Keratinocyte (primary cell): ENCODE data around the gene GPR42. TPM values are rescaled to one million over a fixed set of nuclear protein-coding genes. Genes with fewer than 3 reads are reported as not detected.

Source experiments
- DNase-seq: peaks from one replicate; pipeline ENCODE4 v3.0.0-alpha.2; 2011; ENCODE audit warnings: low read depth, missing footprints, low spot score
- FAIRE-seq: peaks from 2 replicates; lab custom pipeline; 2011; peaks lifted over from hg19 to GRCh38; lab: Jason Lieb, UNC
- H2AFZ ChIP-seq: 2 replicates; pipeline ENCODE4 v1.6.0; 2012; ENCODE audit warnings: low read length, control low read depth, inconsistent platforms; ENCODE audit not compliant: control insufficient read depth
- H3K27ac ChIP-seq: 2 replicates; pipeline ENCODE4 v1.5.1; 2011; ENCODE audit warnings: low read length; ENCODE audit not compliant: control insufficient read depth, insufficient read depth
- H3K27me3 ChIP-seq: 3 replicates; pipeline ENCODE4 v1.6.0; 2011; ENCODE audit warnings: low read length; ENCODE audit not compliant: control insufficient read depth, insufficient read depth; ENCODE audit errors: extremely low read depth
- H3K36me3 ChIP-seq, 2 experiments: 2 replicates in 1 of 2; 3 replicates in 1 of 2; pipeline ENCODE4 v1.5.1; 2011; ENCODE audit warnings: low read length in 2 of 2, mild to moderate bottlenecking in 1 of 2; ENCODE audit not compliant: control insufficient read depth in 2 of 2, insufficient read depth in 2 of 2; ENCODE audit errors: extremely low read depth in 1 of 2
- H3K4me1 ChIP-seq: 3 replicates; pipeline ENCODE4 v1.5.1; 2011; ENCODE audit warnings: low read length; ENCODE audit not compliant: control insufficient read depth, insufficient read depth; ENCODE audit errors: extremely low read depth
- H3K4me2 ChIP-seq: 3 replicates; pipeline ENCODE4 v1.6.0; 2011; ENCODE audit warnings: low read depth, low read length; ENCODE audit not compliant: control insufficient read depth, insufficient read depth; ENCODE audit errors: extremely low read depth
- H3K4me3 ChIP-seq, 3 experiments: fragments of 200-600 bp in 1 of 3; sonication (generic) in 1 of 3; 2 replicates in 2 of 3; 3 replicates in 1 of 3; pipeline ENCODE4 v1.5.1; 2011 to 2016; ENCODE audit warnings: low read length in 3 of 3, mild to moderate bottlenecking in 3 of 3, control low read depth in 2 of 3, inconsistent platforms in 1 of 3, low read depth in 1 of 3, mixed read lengths in 1 of 3, mixed run types in 1 of 3, moderate library complexity in 1 of 3; ENCODE audit not compliant: control insufficient read depth in 2 of 3, insufficient read depth in 2 of 3; ENCODE audit errors: extremely low read depth in 1 of 3
- H3K79me2 ChIP-seq: 2 replicates; pipeline ENCODE4 v1.6.0; 2012; ENCODE audit warnings: low read length; ENCODE audit not compliant: control insufficient read depth, insufficient read depth
- H3K9ac ChIP-seq: 3 replicates; pipeline ENCODE4 v1.6.0; 2011; ENCODE audit warnings: low read length; ENCODE audit not compliant: control insufficient read depth, insufficient read depth; ENCODE audit errors: extremely low read depth
- H3K9me1 ChIP-seq: 3 replicates; pipeline ENCODE4 v1.6.0; 2011; ENCODE audit warnings: low read length; ENCODE audit not compliant: control insufficient read depth, insufficient read depth; ENCODE audit errors: extremely low read depth
- H3K9me3 ChIP-seq: 2 replicates; pipeline ENCODE4 v1.5.1; 2012; ENCODE audit warnings: low read depth, low read length; ENCODE audit not compliant: control insufficient read depth
- H4K20me1 ChIP-seq: 3 replicates; pipeline ENCODE4 v1.6.0; 2011; ENCODE audit warnings: low read length; ENCODE audit not compliant: control insufficient read depth, insufficient read depth; ENCODE audit errors: extremely low read depth
- CTCF ChIP-seq, 3 experiments: IDR thresholded peaks in 1 of 3; conservative IDR thresholded peaks in 1 of 3; optimal IDR thresholded peaks in 1 of 3; 2 replicates in 2 of 3; 3 replicates in 1 of 3; pipeline versions ENCODE3 to v1.5.1; 2011; ENCODE audit warnings: low read length in 3 of 3, mild to moderate bottlenecking in 3 of 3, moderate library complexity in 2 of 3, control low read depth in 1 of 3, inconsistent platforms in 1 of 3; ENCODE audit not compliant: insufficient read depth in 2 of 3; ENCODE audit errors: extremely low read depth in 1 of 3
- EZH2 ChIP-seq: IDR thresholded peaks from one replicate; pipeline ENCODE4 v1.6.1; 2012; ENCODE audit warnings: inconsistent platforms, mild to moderate bottlenecking, low read length, moderate library complexity
- dilution Hi-C: fragments of 300-500 bp; cut with MboI; formaldehyde crosslinking; loops from one replicate; pipeline ENCODE4 v1.7.0; 2020; ENCODE audit warnings: low sequenced_read_pairs; ENCODE audit not compliant: extremely low pct_ligation_motif_present
- polyA plus RNA-seq, 5 experiments: library from polyadenylated mRNA; depleted of rRNA in 3 of 5; stranded (reverse) in 3 of 5; stranded (forward) in 1 of 5; unstranded in 1 of 5; fragments of >200 nt; gene quantifications; 1 replicate in 1 of 5; 2 replicates in 3 of 5; 3 replicates in 1 of 5; pipeline versions ENCODE4 v1.2.1 to v1.2.3, GENCODE V29; 2011 to 2012; ENCODE audit warnings: missing spikeins in 2 of 5, low read depth in 1 of 5, low replicate concordance in 1 of 5

GPR42 gene
- polyA plus RNA-seq, 1 donor (not counting 4 experiments of a cell fraction or from before 2014, with no cell fraction given): not detected

- no peak overlapping the region for H3K9ac ChIP-seq
- no peak overlapping the region for H3K4me2 ChIP-seq
- no peaks in the 10 kb centered on the region for H3K9me1 ChIP-seq
- H3K27me3 ChIP-seq: peaks cover 15% of the 10 kb centered on the region
- FAIRE-seq (no peak), DNase-seq (no peak)
- H3K9me3 ChIP-seq: no peaks in the 10 kb centered on the region
- no peak overlapping the region for H2AFZ ChIP-seq
- no peak overlapping the region for H3K27ac ChIP-seq
- dilution Hi-C loops: loop anchor here (5.0 kb wide), 1 partner anchor 81 kb away; no protein-coding TSS in a partner anchor
- no peak overlapping the region for H3K4me3 ChIP-seq
- H3K4me1 ChIP-seq: no peaks in the 10 kb centered on the region
- H3K79me2 ChIP-seq: no peaks in the 10 kb centered on the region
- H3K36me3 ChIP-seq: no peaks in the 10 kb centered on the region
- H4K20me1 ChIP-seq: no peaks in the 10 kb centered on the region
- no peak for TF ChIP-seq EZH2
- TF ChIP-seq CTCF (optimal IDR thresholded peaks at IDR 0.05 in 1 of 3, IDR thresholded peaks at IDR 0.05 in 1 of 3, conservative IDR thresholded peaks at IDR 0.05 in 1 of 3; ENCODE audit: extremely low read depth in 1 of 3, insufficient read depth in 2 of 3, low read length in 3 of 3): no peak
Observed at GRCh38 chr19:35351411-35352176, 19.3 kb upstream of the GPR42 start.

GRCh38 chr19:35352177-35352447 lies 18.8 kb upstream of the GPR42 start:
- Histone ChIP-seq H3K27me3 (peaks cover 10% of the 10 kb centered on the region), H3K9ac (no peak overlapping the region), H3K4me1 (no peaks in the 10 kb centered on the region), H3K36me3 (no peaks in the 10 kb centered on the region), H3K9me1 (no peaks in the 10 kb centered on the region), H4K20me1 (no peaks in the 10 kb centered on the region), H3K79me2 (no peaks in the 10 kb centered on the region), H2AFZ (no peak overlapping the region), H3K27ac (no peak overlapping the region), H3K9me3 (no peaks in the 10 kb centered on the region), H3K4me3 (no peak overlapping the region), H3K4me2 (no peak overlapping the region)
- no peak for TF ChIP-seq CTCF (optimal IDR thresholded peaks at IDR 0.05 in 1 of 3, IDR thresholded peaks at IDR 0.05 in 1 of 3, conservative IDR thresholded peaks at IDR 0.05 in 1 of 3; ENCODE audit: extremely low read depth in 1 of 3, insufficient read depth in 2 of 3, low read length in 3 of 3)
- TF ChIP-seq EZH2: no peak
- FAIRE-seq: no peak
- DNase-seq: no peak
- dilution Hi-C loops: loop anchor here (5.0 kb wide), 1 partner anchor 80 kb away; no protein-coding TSS in a partner anchor
